ENCODE measurements around the gene SLC1A7. TPM values are rescaled to one million over a fixed set of nuclear protein-coding genes. Genes with fewer than 3 reads are reported as not detected.

SLC1A7 gene
- total and polyA plus RNA-seq, 7 donors = 0.04 to 6.2 (median 0.36) TPM

DNA sequence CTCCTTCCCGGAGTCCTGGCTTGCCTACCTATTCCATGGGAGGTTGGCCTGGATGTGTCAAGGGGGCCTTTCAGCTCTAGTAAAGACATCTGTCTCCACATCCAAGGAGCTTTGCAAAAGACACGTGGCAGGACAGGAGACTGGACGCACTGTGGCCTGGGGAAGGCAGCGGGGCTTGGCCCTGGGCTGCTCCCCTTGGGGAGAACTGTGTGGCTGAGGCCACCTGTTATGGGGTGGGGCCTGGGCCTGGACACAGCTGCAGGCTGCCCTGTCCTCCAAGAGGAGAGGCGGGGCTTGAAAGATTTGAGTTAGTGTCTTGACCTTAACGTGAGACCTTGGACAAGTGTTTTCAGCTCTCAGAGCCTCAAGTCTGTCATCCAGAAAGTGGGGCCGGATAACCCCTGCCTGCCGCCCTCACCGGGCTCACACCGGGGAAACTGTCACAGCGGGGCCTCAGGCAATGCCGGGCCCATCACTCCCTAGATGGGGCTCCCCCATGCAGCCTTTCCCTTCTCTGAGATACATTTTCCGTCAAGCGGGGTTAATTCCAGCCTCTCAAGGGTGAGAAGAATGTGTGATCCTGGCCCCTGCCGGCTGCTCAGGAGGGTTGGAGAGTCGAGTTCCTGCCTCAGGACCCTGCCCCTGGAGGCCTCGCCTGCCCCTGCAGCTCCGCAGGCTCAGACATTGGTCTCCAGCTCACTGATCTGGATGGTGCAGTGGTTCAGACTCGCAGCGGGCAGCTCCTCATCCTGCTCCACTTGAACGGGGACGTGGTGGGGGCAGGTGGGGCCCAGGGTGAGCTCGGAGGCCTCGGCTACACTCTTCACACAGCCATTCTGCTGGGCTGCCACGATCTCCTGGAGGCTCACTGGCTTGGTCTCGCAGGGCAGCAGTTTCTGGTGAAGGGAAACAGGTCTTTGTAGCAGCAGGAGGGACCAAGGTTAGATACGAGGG lies 54.8 kb downstream of the SLC1A7 start:
- no peaks in the 10 kb centered on the region for H3K4me1 ChIP-seq

GRCh38 chr1:53086491-53087070 lies 55.9 kb downstream of the SLC1A7 start:
- no peak overlapping the region for H3K27ac ChIP-seq
- 66 to 80% (median 68%) methylated on average over 4 of the region's 4 CpGs for WGBS, 3 donors
- H3K27me3 ChIP-seq (ENCODE audit: insufficient read depth in 3 of 3, low read length in 2 of 3) = no peaks in the 10 kb centered on the region
- H3K4me1 ChIP-seq = no peaks in the 10 kb centered on the region
- DNase-seq = no peak
- no peak overlapping the region for H3K4me3 ChIP-seq
- H3K9me3 ChIP-seq = no peaks in the 10 kb centered on the region
- H3K36me3 ChIP-seq (ENCODE audit: insufficient read depth in 1 of 2, low read depth in 1 of 2) = no peaks in the 10 kb centered on the region
- intact Hi-C loops (cut with DNase I) = no loop called here
- TF ChIP-seq, protein P1, sequence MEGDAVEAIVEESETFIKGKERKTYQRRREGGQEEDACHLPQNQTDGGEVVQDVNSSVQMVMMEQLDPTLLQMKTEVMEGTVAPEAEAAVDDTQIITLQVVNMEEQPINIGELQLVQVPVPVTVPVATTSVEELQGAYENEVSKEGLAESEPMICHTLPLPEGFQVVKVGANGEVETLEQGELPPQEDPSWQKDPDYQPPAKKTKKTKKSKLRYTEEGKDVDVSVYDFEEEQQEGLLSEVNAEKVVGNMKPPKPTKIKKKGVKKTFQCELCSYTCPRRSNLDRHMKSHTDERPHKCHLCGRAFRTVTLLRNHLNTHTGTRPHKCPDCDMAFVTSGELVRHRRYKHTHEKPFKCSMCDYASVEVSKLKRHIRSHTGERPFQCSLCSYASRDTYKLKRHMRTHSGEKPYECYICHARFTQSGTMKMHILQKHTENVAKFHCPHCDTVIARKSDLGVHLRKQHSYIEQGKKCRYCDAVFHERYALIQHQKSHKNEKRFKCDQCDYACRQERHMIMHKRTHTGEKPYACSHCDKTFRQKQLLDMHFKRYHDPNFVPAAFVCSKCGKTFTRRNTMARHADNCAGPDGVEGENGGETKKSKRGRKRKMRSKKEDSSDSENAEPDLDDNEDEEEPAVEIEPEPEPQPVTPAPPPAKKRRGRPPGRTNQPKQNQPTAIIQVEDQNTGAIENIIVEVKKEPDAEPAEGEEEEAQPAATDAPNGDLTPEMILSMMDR (IDR thresholded peaks at IDR 0.05) = no peak
- ATAC-seq = no peak

More for the DNA sequence above, 54.8 kb downstream of the SLC1A7 start:
- WGBS, 3 donors = 80 to 81% (median 81%) methylated on average over 25 to 27 of the region's 27 CpGs
- ATAC-seq (no peak), DNase-seq (no peak)
- TF ChIP-seq, protein P1 (IDR thresholded peaks at IDR 0.05) = no peak
- Histone ChIP-seq H3K27ac (no peak overlapping the region), H3K27me3 (ENCODE audit: insufficient read depth in 3 of 3, low read length in 2 of 3) (no peaks in the 10 kb centered on the region), H3K36me3 (ENCODE audit: insufficient read depth in 1 of 2, low read depth in 1 of 2) (no peaks in the 10 kb centered on the region), H3K4me3 (no peak overlapping the region), H3K9me3 (no peaks in the 10 kb centered on the region)
- intact Hi-C loops (cut with DNase I) = no loop called here

- 89 to 94% (median 93%) methylated on average over 8 of the region's 8 CpGs for WGBS, 3 donors
- TF ChIP-seq, protein P1 (IDR thresholded peaks at IDR 0.05) = no peak
- Histone ChIP-seq H3K27ac (no peak overlapping the region), H3K36me3 (ENCODE audit: insufficient read depth in 1 of 2, low read depth in 1 of 2) (no peaks in the 10 kb centered on the region), H3K27me3 (ENCODE audit: insufficient read depth in 3 of 3, low read length in 2 of 3) (no peaks in the 10 kb centered on the region), H3K9me3 (no peaks in the 10 kb centered on the region), H3K4me3 (no peak overlapping the region), H3K4me1 (no peaks in the 10 kb centered on the region)
- ATAC-seq (no peak), DNase-seq (no peak)
- intact Hi-C loops (cut with DNase I) = no loop called here
Measured at GRCh38 chr1:53085405-53085804, 57.0 kb downstream of the SLC1A7 start.

DNA sequence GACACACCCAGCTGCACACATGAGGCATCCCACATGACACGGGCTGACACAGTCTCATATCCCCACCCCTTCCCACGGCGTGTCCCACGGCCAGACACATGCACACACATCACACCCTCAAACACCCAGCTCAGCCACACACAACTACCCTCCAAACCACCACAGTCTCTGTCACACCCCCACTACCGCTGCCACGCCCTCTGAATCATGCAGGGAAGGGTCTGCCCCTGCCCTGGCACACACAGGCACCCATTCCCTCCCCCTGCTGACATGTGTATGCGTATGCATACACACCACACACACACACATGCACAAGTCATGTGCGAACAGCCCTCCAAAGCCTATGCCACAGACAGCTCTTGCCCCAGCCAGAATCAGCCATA lies 57.9 kb downstream of the SLC1A7 start:
- no peak overlapping the region for H3K4me3 ChIP-seq
- H3K9me3 ChIP-seq = no peaks in the 10 kb centered on the region
- TF ChIP-seq, protein P1 (IDR thresholded peaks at IDR 0.05) = no peak
- no peaks in the 10 kb centered on the region for H3K4me1 ChIP-seq
- H3K27me3 ChIP-seq (ENCODE audit: insufficient read depth in 3 of 3, low read length in 2 of 3) = no peaks in the 10 kb centered on the region
- intact Hi-C loops (cut with DNase I) = no loop called here
- WGBS, 3 donors = 84 to 93% (median 91%) methylated on average over 8 of the region's 8 CpGs
- DNase-seq (no peak), ATAC-seq (no peak)
- no peak overlapping the region for H3K27ac ChIP-seq
- no peaks in the 10 kb centered on the region for H3K36me3 ChIP-seq (ENCODE audit: insufficient read depth in 1 of 2, low read depth in 1 of 2)

All from psoas muscle (tissue), 8 donors.